ENCODE results near the gene IER2. TPM values are rescaled to one million over a fixed set of nuclear protein-coding genes. Genes with fewer than 3 reads are reported as not detected.
A peak's percentile ranks its signal among the peaks of the same experiment; 100 is the strongest.
"Not testable (repeated sequence)": the region's sequence is repeated elsewhere in the genome, so short reads cannot be mapped to it uniquely, and the experiment has no call there.

The IER2 gene
- total RNA-seq, 4 donors from 2014 or later, result 72.2 to 229 (median 85.6) TPM

- peak in 1 of 2 donors; percentile 10 for TF ChIP-seq POLR2A (IDR thresholded peaks at IDR 0.05)
- no peak for TF ChIP-seq CTCF (IDR thresholded peaks at IDR 0.05)
- no peaks in the 10 kb centered on the region for H3K27me3 ChIP-seq
- no peaks in the 10 kb centered on the region for H3K36me3 ChIP-seq
- H3K4me3 ChIP-seq, result no peak overlapping the region
- peak overlapping the region; percentile 36 to 94 (median 62) for H3K27ac ChIP-seq
- H3K9me3 ChIP-seq, result no peaks in the 10 kb centered on the region
- peaks cover 11 to 56% (median 24%) of the 10 kb centered on the region in 4 donors for H3K4me1 ChIP-seq
- peak in 2 of 3 donors; percentile 54 to 77 for DNase-seq
Measured at GRCh38 chr19:13169769-13170168, 19.6 kb downstream of the IER2 start.

- Histone ChIP-seq H3K4me3 (no peak overlapping the region), H3K27ac (no peak overlapping the region), H3K9me3 (no peaks in the 10 kb centered on the region), H3K4me1 (peaks cover 7 to 47% (median 20%) of the 10 kb centered on the region in 4 donors), H3K36me3 (no peaks in the 10 kb centered on the region), H3K27me3 (no peaks in the 10 kb centered on the region)
- TF ChIP-seq CTCF (IDR thresholded peaks at IDR 0.05), result no peak
- no peak for TF ChIP-seq POLR2A (IDR thresholded peaks at IDR 0.05)
- DNase-seq, result no peak
Measured at GRCh38 chr19:13171146-13171545, 20.9 kb downstream of the IER2 start.

GRCh38 chr19:13172346-13173138 is 22.3 kb downstream of the IER2 start:
- Histone ChIP-seq H3K27me3 (no peaks in the 10 kb centered on the region), H3K36me3 (no peaks in the 10 kb centered on the region), H3K27ac (peak overlapping the region; percentile 55 to 85 (median 64)), H3K9me3 (no peaks in the 10 kb centered on the region), H3K4me1 (peaks cover under 1 to 37% (median 15%) of the 10 kb centered on the region in 4 donors), H3K4me3 (peak overlapping the region in 2 of 4 donors; percentile 18 to 26)
- peak; percentile 67 to 93 (median 84) for DNase-seq
- TF ChIP-seq POLR2A (IDR thresholded peaks at IDR 0.05) (no peak), CTCF (IDR thresholded peaks at IDR 0.05) (no peak)

GRCh38 chr19:13173139-13173737 is 23.0 kb downstream of the IER2 start:
- DNase-seq, result no peak
- H3K36me3 ChIP-seq, result no peaks in the 10 kb centered on the region
- TF ChIP-seq CTCF (IDR thresholded peaks at IDR 0.05) (no peak), POLR2A (IDR thresholded peaks at IDR 0.05) (no peak)
- H3K27me3 ChIP-seq, result no peaks in the 10 kb centered on the region
- H3K27ac ChIP-seq, result peak overlapping the region in 3 of 4 donors; percentile 17 to 68 (median 59)
- no peaks in the 10 kb centered on the region for H3K9me3 ChIP-seq
- peaks cover 0 to 37% (median 14%) of the 10 kb centered on the region in 4 donors for H3K4me1 ChIP-seq
- no peak overlapping the region for H3K4me3 ChIP-seq

GRCh38 chr19:13176345-13176744 is 26.1 kb downstream of the IER2 start:
- peaks cover 0 to 17% (median 6%) of the 10 kb centered on the region in 4 donors for H3K4me1 ChIP-seq
- no peak for DNase-seq
- H3K27me3 ChIP-seq, result no peaks in the 10 kb centered on the region
- H3K4me3 ChIP-seq, result no peak overlapping the region
- no peak for TF ChIP-seq CTCF (IDR thresholded peaks at IDR 0.05)
- no peak for TF ChIP-seq POLR2A (IDR thresholded peaks at IDR 0.05)
- no peak overlapping the region for H3K27ac ChIP-seq
- no peaks in the 10 kb centered on the region for H3K9me3 ChIP-seq
- no peaks in the 10 kb centered on the region for H3K36me3 ChIP-seq

GRCh38 chr19:13177584-13177983 is 27.4 kb downstream of the IER2 start:
- not testable (repeated sequence) for H3K27ac ChIP-seq, H3K36me3 ChIP-seq, H3K27me3 ChIP-seq, DNase-seq, H3K9me3 ChIP-seq, H3K4me3 ChIP-seq
- H3K4me1 ChIP-seq, result peaks cover 0 to 18% (median 2%) of the 10 kb centered on the region in 4 donors

- H3K9me3 ChIP-seq, H3K27me3 ChIP-seq, DNase-seq, H3K4me3 ChIP-seq, H3K27ac ChIP-seq, H3K36me3 ChIP-seq: not testable (repeated sequence)
- H3K4me1 ChIP-seq, result peaks cover 0 to 11% (median 0%) of the 10 kb centered on the region in 4 donors
Measured at GRCh38 chr19:13178291-13178690, 28.1 kb downstream of the IER2 start.
